ENCODE measurements around the gene DCDC2.
"Not testable (repeated sequence)": the region's sequence is repeated elsewhere in the genome, so short reads cannot be mapped to it uniquely, and the experiment has no call there.

The DCDC2 gene

GRCh38 chr6:24323632-24324337 is 34.1 kb downstream of the DCDC2 start:
- DNase-seq: no peak

GRCh38 chr6:24322924-24323323 is 34.9 kb downstream of the DCDC2 start:
- no peak for DNase-seq

GRCh38 chr6:24322446-24322845 is 35.4 kb downstream of the DCDC2 start:
- not testable (repeated sequence) for DNase-seq

GRCh38 chr6:24321538-24322162 is 36.2 kb downstream of the DCDC2 start:
- no peak for DNase-seq

GRCh38 chr6:24313251-24314141 is 44.4 kb downstream of the DCDC2 start:
- DNase-seq: no peak

- not testable (repeated sequence) for DNase-seq
These were observed 46.1 kb downstream of the DCDC2 start for GRCh38 chr6:24311775-24312174.

GRCh38 chr6:24307881-24308280 is 50.0 kb downstream of the DCDC2 start:
- no peak for DNase-seq

GRCh38 chr6:24306936-24307335 is 50.9 kb downstream of the DCDC2 start:
- no peak for DNase-seq

GRCh38 chr6:24306038-24306437 is 51.8 kb downstream of the DCDC2 start:
- DNase-seq: no peak

GRCh38 chr6:24296944-24297343 is 60.9 kb downstream of the DCDC2 start:
- no peak for DNase-seq

GRCh38 chr6:24293852-24294251 is 64.0 kb downstream of the DCDC2 start:
- not testable (repeated sequence) for DNase-seq

- DNase-seq: no peak
These were observed 70.6 kb downstream of the DCDC2 start for GRCh38 chr6:24287239-24287638.

- no peak for DNase-seq
These were observed 73.9 kb downstream of the DCDC2 start for GRCh38 chr6:24284006-24284405.

GRCh38 chr6:24283043-24283985 is 74.5 kb downstream of the DCDC2 start:
- peak; percentile 80 for DNase-seq

GRCh38 chr6:24274441-24275083 is 83.3 kb downstream of the DCDC2 start:
- peak; percentile 23 for DNase-seq

- no peak for DNase-seq
These were observed 84.6 kb downstream of the DCDC2 start for GRCh38 chr6:24273096-24273870.

- DNase-seq: no peak
These were observed 85.3 kb downstream of the DCDC2 start for GRCh38 chr6:24272553-24272952.

GRCh38 chr6:24272148-24272547 is 85.7 kb downstream of the DCDC2 start:
- no peak for DNase-seq

- DNase-seq: no peak
These were observed 87.8 kb downstream of the DCDC2 start for GRCh38 chr6:24270011-24270410.

GRCh38 chr6:24258214-24258613 is 99.6 kb downstream of the DCDC2 start:
- not testable (repeated sequence) for DNase-seq

- DNase-seq: no peak
These were observed 100.6 kb downstream of the DCDC2 start for GRCh38 chr6:24257282-24257681.
